Mesodermal cell (in vitro differentiated cells): ENCODE results near the gene CCDC3.
"Not testable (repeated sequence)": the region's sequence is repeated elsewhere in the genome, so short reads cannot be mapped to it uniquely, and the experiment has no call there.

Experiments
- H3K27ac ChIP-seq: 2 replicates; pipeline ENCODE4 v1.7.0; 2013; ENCODE audit warnings: mild to moderate bottlenecking, low read depth, low read length, moderate library complexity; ENCODE audit not compliant: severe bottlenecking
- H3K36me3 ChIP-seq: 2 replicates; pipeline ENCODE4 v1.7.1; 2013; ENCODE audit warnings: mild to moderate bottlenecking, low read length, moderate library complexity; ENCODE audit not compliant: control insufficient read depth, insufficient read depth
- H3K4me1 ChIP-seq: one replicate; pipeline ENCODE4 v1.7.1; 2013; ENCODE audit warnings: mild to moderate bottlenecking, low read length; ENCODE audit not compliant: insufficient read depth, control insufficient read depth, poor library complexity, severe bottlenecking
- H3K4me3 ChIP-seq: 2 replicates; pipeline ENCODE4 v1.7.0; 2013; ENCODE audit warnings: low read length, control low read depth, mild to moderate bottlenecking; ENCODE audit not compliant: insufficient read depth, poor library complexity, severe bottlenecking; ENCODE audit errors: extremely low read depth
- H3K9me3 ChIP-seq: 2 replicates; pipeline ENCODE4 v1.7.1; 2013; ENCODE audit warnings: mild to moderate bottlenecking, low read length, moderate library complexity; ENCODE audit not compliant: control insufficient read depth
- WGBS, 2 experiments: methylation state at CpG; one replicate each; pipeline ENCODE4 v1.1.5; 2013; ENCODE audit warnings: missing lambda C conversion rate in 2 of 2; ENCODE audit not compliant: insufficient coverage in 2 of 2; 5-methylcytosine and 5-hydroxymethylcytosine counted together

Gene CCDC3

GRCh38 chr10:12869427-12869826 lies 132.1 kb downstream of the CCDC3 start:
- Histone ChIP-seq H3K27ac (no peak overlapping the region), H3K4me1 (no peaks in the 10 kb centered on the region), H3K36me3 (no peaks in the 10 kb centered on the region), H3K9me3 (no peaks in the 10 kb centered on the region), H3K4me3 (no peak overlapping the region)
- WGBS, 2 experiments: 94 to 100% methylated on average over 1 to 2 of the region's 3 CpGs

GRCh38 chr10:12868229-12868628 lies 133.3 kb downstream of the CCDC3 start:
- no peak overlapping the region for H3K27ac ChIP-seq
- 85 to 88% methylated on average over 3 to 5 of the region's 5 CpGs for WGBS, 2 experiments
- no peaks in the 10 kb centered on the region for H3K9me3 ChIP-seq
- H3K4me3 ChIP-seq: no peak overlapping the region
- no peaks in the 10 kb centered on the region for H3K4me1 ChIP-seq
- no peaks in the 10 kb centered on the region for H3K36me3 ChIP-seq

GRCh38 chr10:12865515-12865914 lies 136.0 kb downstream of the CCDC3 start:
- H3K4me3 ChIP-seq, H3K27ac ChIP-seq, H3K9me3 ChIP-seq, H3K4me1 ChIP-seq, H3K36me3 ChIP-seq: not testable (repeated sequence)
- WGBS, 2 experiments: 86 to 99% methylated on average over 6 of the region's 6 CpGs

- no peaks in the 10 kb centered on the region for H3K36me3 ChIP-seq
- H3K27ac ChIP-seq: no peak overlapping the region
- H3K9me3 ChIP-seq: no peaks in the 10 kb centered on the region
- 90 to 100% methylated on average over 1 to 3 of the region's 3 CpGs for WGBS, 2 experiments
- H3K4me1 ChIP-seq: no peaks in the 10 kb centered on the region
- H3K4me3 ChIP-seq: no peak overlapping the region
Measured at GRCh38 chr10:12862459-12862858, 139.1 kb downstream of the CCDC3 start.

GRCh38 chr10:12854988-12855387 lies 146.5 kb downstream of the CCDC3 start:
- no peak overlapping the region for H3K27ac ChIP-seq
- H3K36me3 ChIP-seq: no peaks in the 10 kb centered on the region
- H3K4me3 ChIP-seq: no peak overlapping the region
- H3K9me3 ChIP-seq: no peaks in the 10 kb centered on the region
- WGBS, 2 experiments: no CpG with 5 or more reads among the region's 2 CpGs
- peaks cover 2% of the 10 kb centered on the region for H3K4me1 ChIP-seq

GRCh38 chr10:12852687-12853086 lies 148.8 kb downstream of the CCDC3 start:
- WGBS, 2 experiments: 79% methylated on average over 2 of the region's 2 CpGs; no CpG with 5 or more reads in 1 of the 2 experiments
- Histone ChIP-seq H3K4me1 (peaks cover 11% of the 10 kb centered on the region), H3K27ac (no peak overlapping the region), H3K36me3 (no peaks in the 10 kb centered on the region), H3K4me3 (no peak overlapping the region), H3K9me3 (no peaks in the 10 kb centered on the region)

GRCh38 chr10:12849319-12850181 lies 152.0 kb downstream of the CCDC3 start:
- Histone ChIP-seq H3K36me3 (no peaks in the 10 kb centered on the region), H3K9me3 (no peaks in the 10 kb centered on the region), H3K4me3 (no peak overlapping the region), H3K4me1 (peaks cover 23% of the 10 kb centered on the region), H3K27ac (no peak overlapping the region)
- 86 to 87% methylated on average over 19 of the region's 20 CpGs for WGBS, 2 experiments

GRCh38 chr10:12848439-12849173 lies 152.9 kb downstream of the CCDC3 start:
- H3K4me3 ChIP-seq: no peak overlapping the region
- peaks cover 29% of the 10 kb centered on the region for H3K4me1 ChIP-seq
- 80 to 86% methylated on average over 9 to 11 of the region's 11 CpGs for WGBS, 2 experiments
- no peaks in the 10 kb centered on the region for H3K9me3 ChIP-seq
- H3K36me3 ChIP-seq: no peaks in the 10 kb centered on the region
- H3K27ac ChIP-seq: no peak overlapping the region

GRCh38 chr10:12847361-12847975 lies 154.0 kb downstream of the CCDC3 start:
- Histone ChIP-seq H3K4me3 (no peak overlapping the region), H3K27ac (peak overlapping the region; percentile 16), H3K36me3 (no peaks in the 10 kb centered on the region), H3K9me3 (no peaks in the 10 kb centered on the region), H3K4me1 (peaks cover 29% of the 10 kb centered on the region)
- 73 to 77% methylated on average over 14 of the region's 14 CpGs for WGBS, 2 experiments

GRCh38 chr10:12846718-12847117 lies 154.8 kb downstream of the CCDC3 start:
- Histone ChIP-seq H3K27ac (no peak overlapping the region), H3K9me3 (no peaks in the 10 kb centered on the region), H3K4me1 (peaks cover 29% of the 10 kb centered on the region), H3K4me3 (no peak overlapping the region), H3K36me3 (no peaks in the 10 kb centered on the region)
- WGBS, 2 experiments: 0% methylated on average over 1 of the region's 1 CpG; no CpG with 5 or more reads in 1 of the 2 experiments
